H9 (cell line): ENCODE results near the gene SOX12. TPM values are rescaled to one million over a fixed set of nuclear protein-coding genes. Genes with fewer than 3 reads are reported as not detected.

Experiments used
- DNase-seq: peaks from one replicate; pipeline ENCODE4 v3.0.0-alpha.2; 2017
- H2AFZ ChIP-seq: one replicate; pipeline ENCODE4 v1.6.1; 2013; ENCODE audit warnings: mild to moderate bottlenecking, low read length, control low read depth, moderate library complexity
- H2AK5ac ChIP-seq: 2 replicates; pipeline ENCODE4 v1.6.1; 2013; ENCODE audit warnings: low read length, control low read depth, mixed read lengths; ENCODE audit not compliant: insufficient read length
- H2BK120ac ChIP-seq: one replicate; pipeline ENCODE4 v1.6.1; 2013; ENCODE audit warnings: low read depth, mild to moderate bottlenecking, low read length, control low read depth, inconsistent platforms; ENCODE audit not compliant: poor library complexity, severe bottlenecking
- H2BK12ac ChIP-seq: 2 replicates; pipeline ENCODE4 v1.6.1; 2013; ENCODE audit warnings: low read length, control low read depth, mixed read lengths, low read depth; ENCODE audit not compliant: insufficient read length
- H2BK15ac ChIP-seq: 2 replicates; pipeline ENCODE4 v1.6.1; 2013; ENCODE audit warnings: low read depth, low read length, control low read depth
- H2BK20ac ChIP-seq: one replicate; pipeline ENCODE4 v1.6.1; 2013; ENCODE audit warnings: low read depth, mild to moderate bottlenecking, low read length, control low read depth, inconsistent platforms; ENCODE audit not compliant: poor library complexity, severe bottlenecking
- H2BK5ac ChIP-seq: 2 replicates; pipeline ENCODE4 v1.6.1; 2013; ENCODE audit warnings: low read length, control low read depth, mixed read lengths; ENCODE audit not compliant: insufficient read length
- H3K14ac ChIP-seq: 2 replicates; pipeline ENCODE4 v1.6.1; 2013; ENCODE audit warnings: low read length, control low read depth; ENCODE audit not compliant: insufficient read depth
- H3K18ac ChIP-seq: 2 replicates; pipeline ENCODE4 v1.6.1; 2013; ENCODE audit warnings: low read depth, mild to moderate bottlenecking, mixed read lengths, low read length, control low read depth; ENCODE audit not compliant: insufficient read length
- H3K23ac ChIP-seq: 2 replicates; pipeline ENCODE4 v1.6.1; 2013; ENCODE audit warnings: low read length, control low read depth, mixed read lengths, low read depth; ENCODE audit not compliant: insufficient read length
- H3K23me2 ChIP-seq: 2 replicates; pipeline ENCODE4 v1.6.1; 2013; ENCODE audit warnings: low read depth, mild to moderate bottlenecking, mixed read lengths, low read length, control low read depth; ENCODE audit not compliant: insufficient read length, poor library complexity, severe bottlenecking
- H3K27ac ChIP-seq: 2 replicates; pipeline ENCODE4 v1.5.1; 2013; ENCODE audit warnings: low read length, control low read depth, mixed read lengths, low read depth; ENCODE audit not compliant: insufficient read length
- H3K27me3 ChIP-seq: 2 replicates; pipeline ENCODE4 v1.6.1; 2013; ENCODE audit warnings: low read length, control low read depth, inconsistent platforms; ENCODE audit not compliant: insufficient read depth
- H3K4ac ChIP-seq: 2 replicates; pipeline ENCODE4 v1.6.1; 2013; ENCODE audit warnings: low read depth, mild to moderate bottlenecking, control low read depth, inconsistent platforms, low read length, moderate library complexity
- H3K4me1 ChIP-seq: 2 replicates; pipeline ENCODE4 v1.6.1; 2013; ENCODE audit warnings: low read length, control low read depth, inconsistent platforms; ENCODE audit not compliant: insufficient read depth
- H3K4me2 ChIP-seq: 2 replicates; pipeline ENCODE4 v1.6.1; 2013; ENCODE audit warnings: low read length, control low read depth, mixed read lengths; ENCODE audit not compliant: insufficient read length, insufficient read depth
- H3K56ac ChIP-seq: 2 replicates; pipeline ENCODE4 v1.6.1; 2013; ENCODE audit warnings: low read depth, mild to moderate bottlenecking, mixed read lengths, low read length, control low read depth; ENCODE audit not compliant: insufficient read length
- H3K79me1 ChIP-seq: 2 replicates; pipeline ENCODE4 v1.6.1; 2013; ENCODE audit warnings: low read depth, mild to moderate bottlenecking, moderate library complexity, low read length, control low read depth, inconsistent platforms; ENCODE audit not compliant: insufficient read depth, poor library complexity, severe bottlenecking
- H3K79me2 ChIP-seq: 2 replicates; pipeline ENCODE4 v1.6.1; 2013; ENCODE audit warnings: low read length, control low read depth, inconsistent platforms; ENCODE audit not compliant: insufficient read depth
- H3K9ac ChIP-seq: 2 replicates; pipeline ENCODE4 v1.6.1; 2013; ENCODE audit warnings: low read length, control low read depth, mixed read lengths; ENCODE audit not compliant: insufficient read length; ENCODE audit errors: extremely low read depth
- H3K9me3 ChIP-seq: one replicate; pipeline ENCODE4 v1.6.1; 2013; ENCODE audit warnings: low read depth, low read length, inconsistent platforms; ENCODE audit not compliant: control insufficient read depth
- H3T11ph ChIP-seq: one replicate; pipeline ENCODE4 v1.6.1; 2013; ENCODE audit warnings: mild to moderate bottlenecking, low read length, control low read depth, inconsistent platforms
- H4K20me1 ChIP-seq: one replicate; pipeline ENCODE4 v1.6.1; 2013; ENCODE audit not compliant: control insufficient read depth, insufficient read length, insufficient read depth
- H4K5ac ChIP-seq: 2 replicates; pipeline ENCODE4 v1.6.1; 2013; ENCODE audit warnings: low read depth, mild to moderate bottlenecking, mixed read lengths, low read length, control low read depth; ENCODE audit not compliant: insufficient read length
- H4K8ac ChIP-seq: replicated peaks from 2 replicates; pipeline ENCODE4 v1.6.1; 2013; ENCODE audit warnings: low read length, control low read depth, mixed read lengths, low read depth; ENCODE audit not compliant: insufficient read length
- H4K91ac ChIP-seq: 2 replicates; pipeline ENCODE4 v1.6.1; 2013; ENCODE audit warnings: low read depth, mild to moderate bottlenecking, moderate library complexity, mixed read lengths, low read length, control low read depth; ENCODE audit not compliant: insufficient read length
- H3K27ac Mint-ChIP-seq, 3 experiments: 2 replicates in 2 of 3; 3 replicates in 1 of 3; pipeline ENCODE4 v1.8.0; 2020 to 2021; ENCODE audit warnings: mixed read lengths in 3 of 3, mild to moderate bottlenecking in 1 of 3, moderate library complexity in 1 of 3
- H3K27me3 Mint-ChIP-seq: 2 replicates; pipeline ENCODE4 v1.8.0; 2021; ENCODE audit warnings: low read depth, mild to moderate bottlenecking, moderate library complexity, mixed read lengths
- H3K36me3 Mint-ChIP-seq, 3 experiments: 2 replicates in 2 of 3; 3 replicates in 1 of 3; pipeline ENCODE4 v1.8.0; 2020 to 2021; ENCODE audit warnings: low read depth in 3 of 3, mixed read lengths in 3 of 3; ENCODE audit not compliant: insufficient read depth in 1 of 3
- H3K4me1 Mint-ChIP-seq, 2 experiments: 2 replicates each; pipeline ENCODE4 v1.8.0; 2020; ENCODE audit warnings: mixed read lengths in 2 of 2
- H3K4me3 Mint-ChIP-seq, 2 experiments: 2 replicates in 1 of 2; 3 replicates in 1 of 2; pipeline ENCODE4 v1.8.0; 2020 to 2021; ENCODE audit warnings: mild to moderate bottlenecking in 2 of 2, mixed read lengths in 2 of 2, moderate library complexity in 1 of 2
- H3K9me3 Mint-ChIP-seq, 2 experiments: 2 replicates in 1 of 2; 3 replicates in 1 of 2; pipeline ENCODE4 v1.8.0; 2020; ENCODE audit warnings: mild to moderate bottlenecking in 2 of 2, mixed read lengths in 2 of 2, moderate library complexity in 1 of 2
- WGBS: extraction: QIAGEN DNeasy Blood & Tissue Kit; methylation state at CpG from one replicate; pipeline ENCODE4 v1.1.7; 2013; ENCODE audit warnings: missing lambda C conversion rate, low lambda C conversion rate, mixed read lengths; ENCODE audit not compliant: insufficient read length; ENCODE audit errors: extremely low coverage; 5-methylcytosine and 5-hydroxymethylcytosine counted together
- total RNA-seq: library from RNA; stranded (reverse); gene quantifications from 2 replicates; pipeline ENCODE4 v1.2.1, GENCODE V29; 2021
- TF ChIP-seq, protein P1 (sequence below): fragments of 200-600 bp; sonication (generic); conservative IDR thresholded peaks from 3 replicates; pipeline ENCODE4 v1.8.0; 2021; ENCODE audit warnings: antibody characterized with exemption, mild to moderate bottlenecking

Gene SOX12
- total RNA-seq, 1 experiment from 2014 or later = 54.4 TPM

GRCh38 chr20:325889-326644, 715 bp downstream of the SOX12 start:
- Histone ChIP-seq H3K18ac (peak overlapping the region; percentile 95), H3K79me1 (no peaks in the 10 kb centered on the region), H3K4ac (no peak overlapping the region; the same call in 1 of the 2 replicates), H4K91ac (no peak overlapping the region), H2AFZ (no peak overlapping the region), H4K20me1 (peaks cover 2% of the 10 kb centered on the region), H3K27ac (no peak overlapping the region), H2BK15ac (no peak overlapping the region), H3K9ac (peak overlapping the region; percentile 84), H4K5ac (no peak overlapping the region), H3K79me2 (peaks cover 9% of the 10 kb centered on the region; the same call in 1 of the 2 replicates), H3K27me3 (no peaks in the 10 kb centered on the region), H2BK12ac (no peak overlapping the region), H3K56ac (no peak overlapping the region), H3K23me2 (peaks cover 16% of the 10 kb centered on the region), H2AK5ac (no peak overlapping the region), H3K23ac (no peak overlapping the region), H4K8ac (no peak overlapping the region), H2BK120ac (no peak overlapping the region), H3K9me3 (no peaks in the 10 kb centered on the region), H2BK20ac (no peak overlapping the region), H3K4me2 (peak overlapping the region; percentile 48), H3K14ac (peak overlapping the region; percentile 93), H3K4me1 (peaks cover 9% of the 10 kb centered on the region; the same call in 1 of the 2 replicates), H3T11ph (no peak overlapping the region), H2BK5ac (no peak overlapping the region)
- Mint-ChIP-seq H3K27me3 (peaks cover 3% of the 10 kb centered on the region; the same call in 1 of the 2 replicates), H3K4me3 (peak overlapping the region; percentile 87 to 93), H3K27ac (peak overlapping the region; percentile 92 to 97 (median 95); a peak in 6 of 7 replicates), H3K4me1 (peaks cover 52% of the 10 kb centered on the region in 2 experiments), H3K9me3 (peaks cover 0 to 2% of the 10 kb centered on the region in 2 experiments; a peak in 1 of 5 replicates), H3K36me3 (peaks cover 23 to 32% (median 27%) of the 10 kb centered on the region in 3 experiments; a peak in 6 of 7 replicates)
- no CpG with 5 or more reads among the region's 103 CpGs for whole genome bisulfite sequencing
- TF ChIP-seq, protein P1, sequence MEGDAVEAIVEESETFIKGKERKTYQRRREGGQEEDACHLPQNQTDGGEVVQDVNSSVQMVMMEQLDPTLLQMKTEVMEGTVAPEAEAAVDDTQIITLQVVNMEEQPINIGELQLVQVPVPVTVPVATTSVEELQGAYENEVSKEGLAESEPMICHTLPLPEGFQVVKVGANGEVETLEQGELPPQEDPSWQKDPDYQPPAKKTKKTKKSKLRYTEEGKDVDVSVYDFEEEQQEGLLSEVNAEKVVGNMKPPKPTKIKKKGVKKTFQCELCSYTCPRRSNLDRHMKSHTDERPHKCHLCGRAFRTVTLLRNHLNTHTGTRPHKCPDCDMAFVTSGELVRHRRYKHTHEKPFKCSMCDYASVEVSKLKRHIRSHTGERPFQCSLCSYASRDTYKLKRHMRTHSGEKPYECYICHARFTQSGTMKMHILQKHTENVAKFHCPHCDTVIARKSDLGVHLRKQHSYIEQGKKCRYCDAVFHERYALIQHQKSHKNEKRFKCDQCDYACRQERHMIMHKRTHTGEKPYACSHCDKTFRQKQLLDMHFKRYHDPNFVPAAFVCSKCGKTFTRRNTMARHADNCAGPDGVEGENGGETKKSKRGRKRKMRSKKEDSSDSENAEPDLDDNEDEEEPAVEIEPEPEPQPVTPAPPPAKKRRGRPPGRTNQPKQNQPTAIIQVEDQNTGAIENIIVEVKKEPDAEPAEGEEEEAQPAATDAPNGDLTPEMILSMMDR = no peak
- peak; percentile 69 for DNase-seq
